GM19463 (cell line): Measurements from ENCODE around the gene RIPK1.

Experiments
- ATAC-seq: cut with Tn5 transposase; IDR thresholded peaks from one replicate; pipeline ENCODE4 v1.9.1; 2021; ENCODE audit warnings: mild to moderate bottlenecking, moderate library complexity; ENCODE audit not compliant: unreplicated experiment

Gene RIPK1

GRCh38 chr6:3079682-3080081 is 11.4 kb downstream of the RIPK1 start:
- ATAC-seq = no peak

- no peak for ATAC-seq
Measured at GRCh38 chr6:3081960-3082359, 13.7 kb downstream of the RIPK1 start.

GRCh38 chr6:3085074-3085473 is 16.8 kb downstream of the RIPK1 start:
- no peak for ATAC-seq

- ATAC-seq = no peak
Measured at GRCh38 chr6:3086282-3086946, 18.1 kb downstream of the RIPK1 start.

- no peak for ATAC-seq
Measured at GRCh38 chr6:3088446-3088845, 20.2 kb downstream of the RIPK1 start.

- no peak for ATAC-seq
Measured at GRCh38 chr6:3088968-3089367, 20.7 kb downstream of the RIPK1 start.

- ATAC-seq = no peak
Measured at GRCh38 chr6:3090013-3090412, 21.7 kb downstream of the RIPK1 start.

- no peak for ATAC-seq
Measured at GRCh38 chr6:3094815-3095214, 26.5 kb downstream of the RIPK1 start.

GRCh38 chr6:3102875-3103274 is 34.6 kb downstream of the RIPK1 start:
- no peak for ATAC-seq

- no peak for ATAC-seq
Measured at GRCh38 chr6:3108746-3109414, 40.6 kb downstream of the RIPK1 start.

- ATAC-seq = no peak
Measured at GRCh38 chr6:3109761-3110160, 41.5 kb downstream of the RIPK1 start.

GRCh38 chr6:3114377-3114776 is 46.1 kb downstream of the RIPK1 start:
- no peak for ATAC-seq

GRCh38 chr6:3117912-3118352 is 49.6 kb downstream of the RIPK1 start:
- ATAC-seq = no peak

GRCh38 chr6:3118353-3119039 is 50.2 kb downstream of the RIPK1 start, which contains the start of gene BPHL:
TSS of gene BPHL (plus strand) at chr6:3118711. CDS start at chr6:3118741, 30 bp downstream.
- peak; percentile 82 for ATAC-seq

- ATAC-seq = peak; percentile 27
Measured at GRCh38 chr6:3119040-3119723, 50.9 kb downstream of the RIPK1 start.

GRCh38 chr6:3120765-3121089 is 52.4 kb downstream of the RIPK1 start:
- no peak for ATAC-seq

- no peak for ATAC-seq
Measured at GRCh38 chr6:3122823-3123182, 54.5 kb downstream of the RIPK1 start.

GRCh38 chr6:3124667-3125066 is 56.4 kb downstream of the RIPK1 start:
- ATAC-seq = no peak

- no peak for ATAC-seq
Measured at GRCh38 chr6:3125815-3126214, 57.5 kb downstream of the RIPK1 start.

- ATAC-seq = no peak
Measured at GRCh38 chr6:3128356-3129108, 60.2 kb downstream of the RIPK1 start.

- no peak for ATAC-seq
Measured at GRCh38 chr6:3131695-3132094, 63.4 kb downstream of the RIPK1 start.
